Tibial artery (tissue), 4 donors: ENCODE results near the gene ADAM11.
"Not testable (repeated sequence)": the region's sequence is repeated elsewhere in the genome, so short reads cannot be mapped to it uniquely, and the experiment has no call there.

Experiments used
- DNase-seq, 2 donors: peaks; one replicate each; pipeline ENCODE4 v3.0.0-alpha.2; 2019
- H3K27ac ChIP-seq, 2 donors: fragments of 200-600 bp; sonication (generic) in 1 of 2; 1 replicate in 1 of 2; 2 replicates in 1 of 2; pipeline ENCODE4 v1.5.1; 2018 to 2019; ENCODE audit warnings: mild to moderate bottlenecking in 1 of 2
- H3K27me3 ChIP-seq, 2 donors: fragments of 200-600 bp; sonication (generic) in 1 of 2; one replicate each; pipeline versions ENCODE4 v1.5.1 to v1.6.0; 2016 to 2019
- H3K36me3 ChIP-seq, 3 donors: fragments of 200-600 bp; sonication (generic) in 2 of 3; one replicate each; pipeline ENCODE4 v1.5.1; 2016 to 2019; ENCODE audit warnings: mild to moderate bottlenecking in 2 of 3
- H3K4me1 ChIP-seq, 4 donors: fragments of 200-600 bp; sonication (generic) in 2 of 4; 1 replicate in 3 of 4; 2 replicates in 1 of 4; pipeline ENCODE4 v1.5.1; 2016 to 2019
- H3K4me3 ChIP-seq, 2 donors: fragments of 200-600 bp; sonication (generic) in 1 of 2; 1 replicate in 1 of 2; 2 replicates in 1 of 2; pipeline ENCODE4 v1.5.1; 2018 to 2019; ENCODE audit warnings: mild to moderate bottlenecking in 2 of 2
- H3K9me3 ChIP-seq, 3 donors: fragments of 200-600 bp; sonication (generic) in 1 of 3; one replicate each; pipeline ENCODE4 v1.5.1; 2016 to 2019
- CTCF ChIP-seq, 2 experiments: fragments of 200-600 bp in 1 of 2; fragments of 450-650 bp in 1 of 2; IDR thresholded peaks; one replicate each; pipeline ENCODE4 v1.5.1; 2017 to 2019; ENCODE audit warnings: antibody characterized with exemption in 2 of 2, mild to moderate bottlenecking in 1 of 2, moderate library complexity in 1 of 2
- intact Hi-C: fragments of 100-400 bp; cut with DNase I; formaldehyde crosslinking; loops from one replicate; pipeline ENCODE4 v1.15.0; 2023; ENCODE audit warnings: low total_unique reads

ADAM11 gene

DNA sequence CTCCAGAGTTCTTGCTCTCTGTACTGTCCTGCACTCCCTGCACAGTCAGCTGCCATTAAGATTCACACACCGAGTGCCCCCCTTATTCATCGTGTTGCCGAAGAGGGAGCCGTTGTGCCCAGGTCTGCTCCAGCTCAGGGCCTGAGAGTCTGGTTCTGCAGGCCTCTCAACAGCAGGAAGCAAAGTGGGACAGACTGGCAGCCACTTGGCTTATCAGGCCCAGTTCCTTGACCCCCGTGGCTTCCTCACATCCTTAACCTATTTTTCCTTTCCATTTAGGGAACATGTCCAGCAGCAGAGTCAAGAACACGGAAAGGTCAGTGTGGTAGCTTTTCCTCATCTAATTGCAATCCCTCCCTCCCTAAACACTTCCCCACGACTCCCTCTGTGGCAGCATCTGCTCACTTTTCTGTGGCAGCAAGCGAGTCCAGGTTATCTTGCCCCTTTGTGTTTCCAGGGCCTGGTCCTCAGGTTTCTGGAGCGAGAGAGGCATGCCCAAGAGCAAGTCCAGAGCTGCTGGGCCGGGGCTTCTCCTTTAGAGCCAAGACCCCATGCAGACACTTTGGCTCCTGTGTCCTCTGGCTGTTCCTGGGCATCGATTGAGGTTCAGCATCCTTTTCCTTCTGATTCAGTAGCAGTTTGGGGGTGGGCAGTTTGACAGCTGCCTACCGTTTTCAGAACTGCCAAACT is 22.1 kb upstream of the ADAM11 start:
- intact Hi-C loops: no loop called here
- Histone ChIP-seq H3K4me1 (no peaks in the 10 kb centered on the region), H3K27me3 (no peaks in the 10 kb centered on the region), H3K9me3 (no peaks in the 10 kb centered on the region), H3K4me3 (no peak overlapping the region), H3K36me3 (peaks cover 0 to 26% (median 4%) of the 10 kb centered on the region in 3 donors), H3K27ac (no peak overlapping the region)
- TF ChIP-seq CTCF (IDR thresholded peaks at IDR 0.05): no peak
- DNase-seq: no peak

DNA sequence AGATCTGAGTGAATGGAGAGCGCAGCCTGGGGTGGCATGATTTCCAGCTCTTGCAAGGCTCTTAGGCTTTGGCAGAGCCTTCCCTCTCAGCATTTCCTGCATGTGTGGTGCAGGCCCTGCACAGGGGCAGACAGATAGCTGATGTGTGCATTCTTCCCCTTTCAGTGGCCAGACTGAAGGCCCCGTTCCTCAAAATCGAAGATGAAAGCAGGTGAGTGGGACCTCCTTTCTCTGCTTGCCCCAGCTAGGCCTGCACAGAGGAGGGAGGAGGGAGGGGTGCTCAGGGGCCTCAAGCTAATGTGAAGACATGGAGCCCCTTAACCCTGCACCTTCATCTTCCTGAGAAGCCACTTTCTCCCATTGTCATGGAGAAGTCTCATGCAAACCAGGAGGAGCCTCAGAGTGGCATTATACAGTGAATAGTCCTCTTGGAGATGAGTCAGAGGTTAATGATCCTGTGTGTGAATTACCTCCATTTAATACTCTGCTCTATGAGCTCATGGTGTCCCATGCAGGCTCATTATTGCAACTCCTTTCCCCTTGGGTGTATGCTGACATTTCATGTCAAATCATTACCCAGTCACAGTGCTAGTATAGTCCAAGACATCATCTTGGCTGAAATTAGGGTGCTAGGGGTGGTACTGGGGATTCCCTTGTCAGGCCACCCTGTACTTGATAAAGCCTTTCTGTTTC is 20.4 kb upstream of the ADAM11 start:
- Histone ChIP-seq H3K9me3 (no peaks in the 10 kb centered on the region), H3K4me3 (no peak overlapping the region), H3K27ac (no peak overlapping the region), H3K36me3 (peaks cover 0 to 25% (median 5%) of the 10 kb centered on the region in 3 donors), H3K27me3 (no peaks in the 10 kb centered on the region), H3K4me1 (no peaks in the 10 kb centered on the region)
- DNase-seq: no peak
- TF ChIP-seq CTCF (IDR thresholded peaks at IDR 0.05): no peak
- intact Hi-C loops: no loop called here

- H3K9me3 ChIP-seq: no peaks in the 10 kb centered on the region
- intact Hi-C loops: no loop called here
- no peak for DNase-seq
- no peak for TF ChIP-seq CTCF (IDR thresholded peaks at IDR 0.05)
- H3K27me3 ChIP-seq: no peaks in the 10 kb centered on the region
- H3K36me3 ChIP-seq: peaks cover 0 to 25% (median 5%) of the 10 kb centered on the region in 3 donors
- no peak overlapping the region for H3K4me3 ChIP-seq
- H3K4me1 ChIP-seq: no peaks in the 10 kb centered on the region
- no peak overlapping the region for H3K27ac ChIP-seq
Measured at GRCh38 chr17:44741316-44741715, 17.5 kb upstream of the ADAM11 start.

- intact Hi-C loops: no loop called here
- Histone ChIP-seq H3K36me3 (peaks cover 5 to 40% (median 6%) of the 10 kb centered on the region in 3 donors), H3K4me1 (peaks cover 0 to 4% (median 0%) of the 10 kb centered on the region in 4 donors), H3K4me3 (no peak overlapping the region), H3K27me3 (no peaks in the 10 kb centered on the region), H3K27ac (no peak overlapping the region), H3K9me3 (no peaks in the 10 kb centered on the region)
- no peak for TF ChIP-seq CTCF (IDR thresholded peaks at IDR 0.05)
- DNase-seq: no peak
Measured at GRCh38 chr17:44745301-44745700, 13.5 kb upstream of the ADAM11 start.

DNA sequence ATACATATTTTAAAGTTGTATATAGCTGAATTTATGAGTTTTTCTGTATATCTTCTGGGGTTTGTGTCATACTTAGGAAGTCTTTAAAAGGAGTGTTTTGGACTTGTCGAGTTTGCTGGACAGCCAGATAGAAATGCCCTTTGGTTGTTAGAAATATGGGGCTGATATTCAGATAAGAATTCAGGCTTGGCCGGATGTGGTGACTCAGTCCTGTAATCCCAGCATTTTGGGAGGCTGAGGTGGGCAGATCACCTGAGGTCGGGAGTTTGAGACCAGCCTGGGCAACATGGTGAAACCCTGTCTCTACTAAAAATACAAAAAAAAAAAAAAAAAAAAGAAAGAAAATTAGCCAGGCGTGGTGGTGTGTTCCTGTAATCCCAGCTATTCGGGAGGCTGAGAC is 13.1 kb upstream of the ADAM11 start:
- H3K27me3 ChIP-seq, H3K4me1 ChIP-seq, H3K9me3 ChIP-seq, H3K27ac ChIP-seq, DNase-seq, intact Hi-C loops, H3K4me3 ChIP-seq: not testable (repeated sequence)
- H3K36me3 ChIP-seq: peaks cover 5 to 44% (median 6%) of the 10 kb centered on the region in 3 donors

- Histone ChIP-seq H3K4me3 (no peak overlapping the region), H3K27ac (no peak overlapping the region), H3K9me3 (no peaks in the 10 kb centered on the region), H3K27me3 (no peaks in the 10 kb centered on the region), H3K4me1 (peaks cover 0 to 4% (median 0%) of the 10 kb centered on the region in 4 donors), H3K36me3 (peaks cover 0 to 52% (median 6%) of the 10 kb centered on the region in 3 donors)
- intact Hi-C loops: no loop called here
- DNase-seq: no peak
- no peak for TF ChIP-seq CTCF (IDR thresholded peaks at IDR 0.05)
Measured at GRCh38 chr17:44747566-44747965, 11.2 kb upstream of the ADAM11 start.
